HG02981 (cell line): ENCODE results near the gene RPS6KA6.

Experiments
- ATAC-seq: cut with Tn5 transposase; IDR thresholded peaks from one replicate; pipeline ENCODE4 v1.9.1; 2021; ENCODE audit warnings: mild to moderate bottlenecking, moderate library complexity; ENCODE audit not compliant: unreplicated experiment

The RPS6KA6 gene

GRCh38 chrX:84187533-84188319 lies at the start of gene RPS6KA6:
Gene RPS6KA6 (minus strand): TSS chrX:84188199. CDS start chrX:84187899, 300 bp downstream.
- peak; percentile 38 for ATAC-seq

- ATAC-seq: no peak
Measured at GRCh38 chrX:84224741-84225140, 36.7 kb upstream of the RPS6KA6 start.

- ATAC-seq: no peak
Measured at GRCh38 chrX:84223261-84223660, 35.3 kb upstream of the RPS6KA6 start.

GRCh38 chrX:84221181-84221580 lies 33.2 kb upstream of the RPS6KA6 start:
- no peak for ATAC-seq

GRCh38 chrX:84219551-84219950 lies 31.6 kb upstream of the RPS6KA6 start:
- no peak for ATAC-seq

- no peak for ATAC-seq
Measured at GRCh38 chrX:84218726-84219125, 30.7 kb upstream of the RPS6KA6 start.

GRCh38 chrX:84216881-84217280 lies 28.9 kb upstream of the RPS6KA6 start:
- ATAC-seq: no peak

GRCh38 chrX:84216406-84216805 lies 28.4 kb upstream of the RPS6KA6 start:
- ATAC-seq: no peak

- ATAC-seq: no peak
Measured at GRCh38 chrX:84205276-84205675, 17.3 kb upstream of the RPS6KA6 start.

- no peak for ATAC-seq
Measured at GRCh38 chrX:84199688-84200087, 11.7 kb upstream of the RPS6KA6 start.

- no peak for ATAC-seq
Measured at GRCh38 chrX:84197550-84197949, 9.6 kb upstream of the RPS6KA6 start.

GRCh38 chrX:84192006-84192405 lies 4.0 kb upstream of the RPS6KA6 start:
- no peak for ATAC-seq

- no peak for ATAC-seq
Measured at GRCh38 chrX:84189125-84189524, 1.1 kb upstream of the RPS6KA6 start.

GRCh38 chrX:84188320-84188834 lies 378 bp upstream of the RPS6KA6 start:
- peak; percentile 62 for ATAC-seq

GRCh38 chrX:84186603-84187532 lies 1.1 kb downstream of the RPS6KA6 start:
- peak; percentile 34 for ATAC-seq

- no peak for ATAC-seq
Measured at GRCh38 chrX:84182516-84182915, 5.5 kb downstream of the RPS6KA6 start.

- no peak for ATAC-seq
Measured at GRCh38 chrX:84175958-84176357, 12.0 kb downstream of the RPS6KA6 start.

GRCh38 chrX:84175274-84175673 lies 12.7 kb downstream of the RPS6KA6 start:
- ATAC-seq: no peak

GRCh38 chrX:84174348-84174747 lies 13.7 kb downstream of the RPS6KA6 start:
- ATAC-seq: no peak

GRCh38 chrX:84170931-84171330 lies 17.1 kb downstream of the RPS6KA6 start:
- ATAC-seq: no peak

- no peak for ATAC-seq
Measured at GRCh38 chrX:84168574-84168973, 19.4 kb downstream of the RPS6KA6 start.

- no peak for ATAC-seq
Measured at GRCh38 chrX:84168095-84168494, 19.9 kb downstream of the RPS6KA6 start.
